HL-60/S4 (cell line): ENCODE measurements around the gene MAPK6.
"Not testable (repeated sequence)": the region's sequence is repeated elsewhere in the genome, so short reads cannot be mapped to it uniquely, and the experiment has no call there.

Source experiments
- in situ Hi-C: fragments of 300-500 bp; cut with MboI; formaldehyde crosslinking; loops from 2 replicates; pipeline ENCODE4 v1.14.3; 2022; ENCODE audit warnings: low sequenced_read_pairs

MAPK6 gene

GRCh38 chr15:52042051-52042851 lies 23.2 kb downstream of the MAPK6 start:
- in situ Hi-C loops: no loop called here

GRCh38 chr15:52045795-52046298 lies 26.8 kb downstream of the MAPK6 start:
- in situ Hi-C loops: not testable (repeated sequence)

GRCh38 chr15:52046552-52046951 lies 27.5 kb downstream of the MAPK6 start:
- in situ Hi-C loops: not testable (repeated sequence)

GRCh38 chr15:52050416-52050815 lies 31.4 kb downstream of the MAPK6 start:
- in situ Hi-C loops: no loop called here

- in situ Hi-C loops: no loop called here
These were observed 33.3 kb downstream of the MAPK6 start for GRCh38 chr15:52052066-52052935.

- in situ Hi-C loops: no loop called here
These were observed 35.4 kb downstream of the MAPK6 start for GRCh38 chr15:52054381-52054780.

GRCh38 chr15:52054858-52055257 lies 35.8 kb downstream of the MAPK6 start:
- in situ Hi-C loops: not testable (repeated sequence)

- in situ Hi-C loops: no loop called here
These were observed 37.0 kb downstream of the MAPK6 start for GRCh38 chr15:52056001-52056400.

GRCh38 chr15:52056496-52056895 lies 37.5 kb downstream of the MAPK6 start:
- in situ Hi-C loops: no loop called here

GRCh38 chr15:52057996-52058395 lies 39.0 kb downstream of the MAPK6 start:
- in situ Hi-C loops: no loop called here

GRCh38 chr15:52060501-52060900 lies 41.5 kb downstream of the MAPK6 start:
- in situ Hi-C loops: no loop called here

GRCh38 chr15:52066842-52067544 lies 48.0 kb downstream of the MAPK6 start:
- in situ Hi-C loops: no loop called here

- in situ Hi-C loops: no loop called here
These were observed 48.5 kb downstream of the MAPK6 start for GRCh38 chr15:52067545-52067926.

GRCh38 chr15:52068004-52068615 lies 49.1 kb downstream of the MAPK6 start:
- in situ Hi-C loops: no loop called here

GRCh38 chr15:52069559-52069958 lies 50.5 kb downstream of the MAPK6 start:
- in situ Hi-C loops: no loop called here

- in situ Hi-C loops: no loop called here
These were observed 52.6 kb downstream of the MAPK6 start for GRCh38 chr15:52071570-52071969.

GRCh38 chr15:52076889-52077781 lies 58.1 kb downstream of the MAPK6 start:
- in situ Hi-C loops: no loop called here

- in situ Hi-C loops: no loop called here
These were observed 59.3 kb downstream of the MAPK6 start for GRCh38 chr15:52078197-52078875.
